ENCODE results near the gene SHOC2.

DNA sequence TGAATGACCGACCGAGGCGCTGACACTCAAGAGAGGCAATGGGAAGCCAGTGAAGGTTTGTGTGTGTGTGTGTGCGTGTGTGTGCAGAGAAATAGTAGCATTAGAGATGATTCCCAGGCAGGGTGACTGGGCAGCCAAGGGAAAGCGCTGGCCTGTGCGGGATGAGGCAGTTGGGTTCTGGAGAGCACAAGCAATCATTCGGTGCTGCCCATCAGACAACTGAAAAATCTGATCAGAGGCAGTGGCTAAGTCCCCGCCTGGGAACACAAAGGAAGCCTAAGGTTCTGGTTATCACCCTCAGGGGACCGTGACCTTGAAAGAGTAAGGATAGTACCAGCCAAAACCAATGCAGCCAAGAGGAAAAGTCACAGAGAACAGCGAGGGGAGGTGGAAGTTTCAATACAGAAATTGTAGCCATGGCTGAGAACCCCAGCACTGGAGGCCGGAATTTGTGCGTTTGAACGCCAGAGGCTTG lies 48.5 kb upstream of the SHOC2 start:
- TF ChIP-seq POLR2A (IDR thresholded peaks at IDR 0.05; ENCODE audit: control extremely low read depth in 1 of 2, low read depth in 2 of 2, low read length in 2 of 2) (no peak), ZNF274 (IDR thresholded peaks at IDR 0.05; ENCODE audit: borderline replicate concordance, extremely low read depth, low read length) (no peak), EZH2 (IDR thresholded peaks at IDR 0.05; ENCODE audit: low read depth, low read length, severe bottlenecking) (no peak), CHD1 (IDR thresholded peaks at IDR 0.05; ENCODE audit: low read depth, low read length) (no peak), EGR1 (IDR thresholded peaks at IDR 0.05; ENCODE audit: borderline replicate concordance, low read depth, low read length) (no peak)
- TF ChIP-seq, protein P1, sequence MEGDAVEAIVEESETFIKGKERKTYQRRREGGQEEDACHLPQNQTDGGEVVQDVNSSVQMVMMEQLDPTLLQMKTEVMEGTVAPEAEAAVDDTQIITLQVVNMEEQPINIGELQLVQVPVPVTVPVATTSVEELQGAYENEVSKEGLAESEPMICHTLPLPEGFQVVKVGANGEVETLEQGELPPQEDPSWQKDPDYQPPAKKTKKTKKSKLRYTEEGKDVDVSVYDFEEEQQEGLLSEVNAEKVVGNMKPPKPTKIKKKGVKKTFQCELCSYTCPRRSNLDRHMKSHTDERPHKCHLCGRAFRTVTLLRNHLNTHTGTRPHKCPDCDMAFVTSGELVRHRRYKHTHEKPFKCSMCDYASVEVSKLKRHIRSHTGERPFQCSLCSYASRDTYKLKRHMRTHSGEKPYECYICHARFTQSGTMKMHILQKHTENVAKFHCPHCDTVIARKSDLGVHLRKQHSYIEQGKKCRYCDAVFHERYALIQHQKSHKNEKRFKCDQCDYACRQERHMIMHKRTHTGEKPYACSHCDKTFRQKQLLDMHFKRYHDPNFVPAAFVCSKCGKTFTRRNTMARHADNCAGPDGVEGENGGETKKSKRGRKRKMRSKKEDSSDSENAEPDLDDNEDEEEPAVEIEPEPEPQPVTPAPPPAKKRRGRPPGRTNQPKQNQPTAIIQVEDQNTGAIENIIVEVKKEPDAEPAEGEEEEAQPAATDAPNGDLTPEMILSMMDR (IDR thresholded peaks at IDR 0.05; ENCODE audit: control extremely low read depth in 1 of 3, insufficient read depth in 1 of 3, low read depth in 1 of 3, low read length in 3 of 3), result no peak

All from H1 (cell line).